ENCODE results near the gene SVIL.
"Not testable (repeated sequence)": the region's sequence is repeated elsewhere in the genome, so short reads cannot be mapped to it uniquely, and the experiment has no call there.

SVIL gene

DNA sequence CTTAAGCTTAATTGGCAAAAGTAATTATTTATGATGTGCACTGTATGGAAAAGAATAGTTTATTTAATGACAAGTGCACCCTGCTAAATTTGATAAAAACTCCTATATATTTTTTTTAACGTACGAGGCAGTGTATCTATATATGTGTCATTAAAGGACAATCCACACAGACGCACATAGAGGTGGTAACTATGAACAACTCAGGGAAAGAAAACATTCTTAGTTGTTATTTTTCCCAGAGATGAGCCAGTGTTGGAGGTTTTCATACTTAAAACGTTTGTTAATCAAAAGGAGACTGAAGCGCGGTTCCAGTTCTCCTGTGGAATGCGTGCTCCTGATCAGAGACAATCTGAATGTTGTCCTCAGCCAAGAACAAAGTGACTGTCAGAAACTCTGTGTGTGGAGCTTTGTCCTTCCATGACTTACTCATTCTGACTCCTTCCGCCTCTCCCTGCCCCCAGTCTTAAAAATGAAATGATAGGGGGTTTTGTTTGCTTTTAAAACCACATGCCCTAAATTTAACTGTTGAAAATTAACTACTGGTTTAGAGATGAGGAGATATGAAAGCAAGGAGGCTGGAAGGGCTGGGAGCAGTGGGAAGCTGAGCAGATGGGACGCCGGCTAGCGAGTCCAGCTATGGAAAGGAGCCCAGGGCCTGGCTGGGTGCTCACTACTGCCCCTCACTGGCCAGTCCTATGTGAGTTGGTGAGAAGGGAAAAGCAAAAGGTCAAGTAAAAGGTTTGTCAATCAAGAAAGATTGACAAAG is 99.6 kb downstream of the SVIL start:
- DNase-seq: peak; percentile 3

GRCh38 chr10:29534590-29534989 is 100.2 kb downstream of the SVIL start:
- DNase-seq: no peak

DNA sequence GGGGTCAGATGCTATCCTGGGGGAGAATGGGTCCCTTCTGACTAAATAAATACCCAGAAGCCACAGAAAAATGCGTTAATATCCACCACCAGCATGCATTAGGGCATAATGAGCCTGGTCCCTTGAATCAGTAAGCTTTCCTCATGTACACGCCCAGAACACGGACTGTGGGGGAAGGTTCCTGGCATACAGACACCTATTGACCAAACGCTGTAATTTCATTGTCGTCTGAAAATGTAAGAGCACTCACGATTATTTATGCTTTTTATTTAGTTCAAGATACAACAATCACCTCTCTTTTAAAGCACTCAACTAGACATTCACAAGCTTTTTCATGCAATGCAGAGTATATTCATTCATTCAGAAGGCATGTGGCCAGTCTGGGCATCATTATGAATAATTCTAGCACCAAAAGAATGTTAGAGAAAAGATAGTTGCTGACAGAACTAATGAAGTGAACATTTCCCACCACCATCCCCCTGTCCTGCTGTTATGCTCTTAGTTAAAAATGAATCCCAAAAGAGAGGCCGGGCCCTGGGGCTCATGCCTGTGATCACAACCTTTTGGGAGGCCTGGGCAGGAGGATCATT is 101.0 kb downstream of the SVIL start:
- no peak for DNase-seq

- DNase-seq: no peak
Observed at GRCh38 chr10:29533046-29533445, 101.7 kb downstream of the SVIL start.

DNA sequence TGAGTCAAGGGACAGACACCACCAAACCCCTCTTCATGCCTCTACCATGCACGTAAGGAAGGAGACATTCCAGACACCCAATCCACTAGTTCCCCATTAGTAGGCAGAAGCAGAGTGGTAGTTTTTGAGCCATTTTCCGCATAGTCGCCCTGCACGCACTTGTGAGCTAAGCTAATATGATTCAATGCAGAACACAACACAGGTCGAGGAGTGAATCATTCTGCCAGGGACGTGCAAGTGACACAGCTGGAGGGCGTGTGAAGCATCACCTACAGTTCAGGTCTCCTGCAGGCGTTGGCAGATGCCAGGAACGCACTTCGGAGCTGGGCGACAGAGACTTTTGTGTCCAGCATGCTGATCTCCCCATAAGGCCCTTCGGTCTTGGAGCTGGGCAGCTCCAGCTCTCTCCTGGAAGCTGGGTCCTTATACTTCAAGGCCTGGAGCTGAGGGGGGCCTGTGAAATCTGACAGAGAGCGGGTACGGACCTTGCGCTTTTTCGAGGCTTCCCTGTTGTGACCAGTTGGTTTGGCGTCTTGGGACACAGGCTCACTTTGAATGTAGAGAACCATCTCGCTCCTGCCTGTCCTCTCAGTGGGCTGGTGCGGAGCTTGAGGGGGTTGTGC is 102.4 kb downstream of the SVIL start:
- no peak for DNase-seq

GRCh38 chr10:29530112-29530976 is 104.4 kb downstream of the SVIL start:
- DNase-seq: peak; percentile 61

- DNase-seq: no peak
Observed at GRCh38 chr10:29529146-29529545, 105.6 kb downstream of the SVIL start.

- DNase-seq: no peak
Observed at GRCh38 chr10:29525762-29526161, 109.0 kb downstream of the SVIL start.

- DNase-seq: no peak
Observed at GRCh38 chr10:29524720-29525119, 110.1 kb downstream of the SVIL start.

DNA sequence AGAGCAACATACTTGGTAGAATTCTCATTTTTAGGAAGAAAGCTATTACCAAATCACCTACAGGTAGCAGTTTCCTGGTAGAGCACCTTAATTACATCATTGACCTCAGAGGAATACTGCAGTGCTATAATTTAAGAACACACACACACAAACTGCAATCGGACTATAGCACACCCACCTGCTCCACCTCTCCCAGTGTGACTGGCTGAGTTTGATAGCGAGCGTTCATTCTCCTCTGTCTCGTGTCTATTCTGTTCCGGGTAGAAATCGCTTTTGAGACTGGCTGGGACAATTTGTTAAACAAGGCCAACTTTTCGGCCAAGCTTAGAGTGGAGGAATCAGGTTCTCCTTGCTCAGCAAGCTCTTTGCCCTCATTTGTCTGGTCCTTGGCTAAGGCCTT is 110.5 kb downstream of the SVIL start:
- no peak for DNase-seq

GRCh38 chr10:29522918-29523317 is 111.9 kb downstream of the SVIL start:
- DNase-seq: no peak

- no peak for DNase-seq
Observed at GRCh38 chr10:29522061-29522855, 112.5 kb downstream of the SVIL start.

DNA sequence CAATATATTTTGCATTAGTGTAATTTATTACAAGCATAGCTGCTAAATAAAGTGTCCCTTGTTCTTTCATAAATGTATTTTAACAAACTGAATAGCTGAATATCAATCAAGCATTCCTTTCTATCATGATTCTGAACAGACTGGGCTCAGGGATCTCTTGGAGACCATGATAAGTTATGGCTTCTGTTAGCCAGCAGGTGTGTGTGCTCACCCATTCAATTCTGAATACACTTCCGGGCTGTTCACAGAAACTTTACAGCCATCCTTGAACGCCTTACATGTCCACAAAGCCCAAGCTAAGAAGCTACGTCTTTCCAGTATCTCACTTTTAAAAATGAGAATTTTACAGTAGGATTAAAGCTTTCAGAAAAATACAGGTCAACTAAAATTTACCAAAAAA is 115.1 kb downstream of the SVIL start:
- no peak for DNase-seq

- DNase-seq: peak; percentile 19
Observed at GRCh38 chr10:29517352-29517923, 117.3 kb downstream of the SVIL start.

- DNase-seq: not testable (repeated sequence)
Observed at GRCh38 chr10:29516309-29516932, 118.3 kb downstream of the SVIL start.

- DNase-seq: not testable (repeated sequence)
Observed at GRCh38 chr10:29515879-29516278, 118.9 kb downstream of the SVIL start.

DNA sequence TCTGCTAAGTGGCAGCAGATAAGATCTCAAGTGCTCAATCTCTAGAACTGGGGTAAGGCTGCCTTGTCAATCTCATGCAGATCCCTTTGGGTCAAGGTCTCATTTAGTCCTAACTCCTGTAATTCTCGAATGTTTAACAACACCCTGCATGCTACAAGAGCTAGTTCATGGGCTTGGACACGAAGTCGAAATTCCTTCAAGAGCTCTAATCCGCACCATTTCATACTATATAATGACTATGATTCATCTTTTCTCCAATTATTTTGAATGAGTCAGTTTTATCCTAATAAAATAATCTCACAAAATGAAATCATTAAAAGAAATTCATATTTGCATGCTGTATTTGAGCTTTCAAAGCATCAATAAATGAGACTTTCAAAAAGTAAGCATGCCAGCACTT is 119.7 kb downstream of the SVIL start:
- DNase-seq: not testable (repeated sequence)

- DNase-seq: no peak
Observed at GRCh38 chr10:29514306-29514705, 120.5 kb downstream of the SVIL start.

GRCh38 chr10:29512425-29512974 is 122.3 kb downstream of the SVIL start:
- no peak for DNase-seq

DNA sequence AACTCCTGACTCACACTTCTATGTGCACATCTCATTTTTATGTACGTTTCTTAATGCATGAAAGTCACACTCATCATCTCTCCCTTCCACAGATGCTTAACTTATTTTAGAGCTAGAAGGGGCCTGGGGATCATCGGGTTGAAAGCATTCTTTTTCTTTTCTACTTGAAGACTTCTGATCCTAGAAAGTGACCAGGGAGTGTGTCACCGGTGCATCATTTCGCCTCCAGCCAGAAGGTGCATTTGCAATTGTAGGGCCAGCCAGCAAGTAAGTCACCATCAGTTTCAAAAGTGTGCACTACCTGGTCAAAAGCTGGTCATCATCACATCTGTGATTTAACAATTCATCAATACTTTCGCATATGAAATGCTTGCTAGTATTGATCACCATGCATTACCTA is 123.0 kb downstream of the SVIL start:
- DNase-seq: not testable (repeated sequence)

- DNase-seq: not testable (repeated sequence)
Observed at GRCh38 chr10:29510483-29511157, 124.2 kb downstream of the SVIL start.
